ENCODE data around the gene CCT5. TPM values are rescaled to one million over a fixed set of nuclear protein-coding genes. Genes with fewer than 3 reads are reported as not detected.

Gene CCT5
- total RNA-seq: 100 to 1,000 TPM; 151 to 208 (median 180) TPM

DNA sequence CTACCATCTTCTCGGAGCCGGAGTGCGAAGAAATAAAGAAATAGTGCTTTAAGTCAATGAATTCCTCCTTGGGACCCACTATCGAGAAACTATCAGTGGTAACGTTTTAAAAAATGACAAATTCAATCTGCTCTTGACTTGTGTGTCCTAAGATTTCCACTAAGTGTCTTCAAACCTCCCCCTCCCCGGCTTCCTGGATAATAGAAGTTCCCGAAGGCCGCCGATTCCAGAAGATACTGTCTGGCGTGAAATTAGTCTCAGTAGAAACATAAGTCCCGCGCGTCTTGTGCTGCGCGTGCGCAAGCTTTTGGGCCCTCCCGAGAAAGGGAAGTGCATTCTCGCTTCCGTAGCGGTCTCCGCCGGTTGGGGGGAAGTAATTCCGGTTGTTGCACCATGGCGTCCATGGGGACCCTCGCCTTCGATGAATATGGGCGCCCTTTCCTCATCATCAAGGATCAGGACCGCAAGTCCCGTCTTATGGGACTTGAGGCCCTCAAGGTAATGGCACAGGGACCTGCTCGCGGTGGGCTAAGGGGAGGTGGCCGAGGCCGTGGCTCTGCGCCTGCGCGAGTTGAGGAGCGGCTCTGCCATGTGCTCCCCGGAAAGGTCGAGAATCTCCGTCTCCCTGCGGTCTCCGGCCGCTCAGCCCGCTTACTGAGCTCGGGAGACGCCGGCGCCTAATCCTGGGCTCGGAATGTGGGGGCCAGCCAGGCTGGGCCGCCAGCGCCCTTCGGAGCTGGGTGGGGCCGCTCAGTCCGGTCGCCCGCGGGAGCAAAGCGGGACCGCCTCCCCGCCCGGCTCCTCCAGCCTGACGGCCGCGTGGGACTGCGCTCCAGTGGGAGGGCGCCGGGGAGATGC is at the start of gene CCT5:
CCT5 (plus strand) TSS at position 333 of the 858 bp plus-strand sequence; CDS start at position 394, 61 bp downstream.
- Histone ChIP-seq H3K4me1 (peaks cover 0 to 16% of the 10 kb centered on the region in 2 donors), H3K27ac (peak within 1 kb of the TSS; percentile 92 to 97), H3K27me3 (no peaks in the 10 kb centered on the region), H3K36me3 (no peaks in the 10 kb centered on the region), H3K9me3 (no peaks in the 10 kb centered on the region), H3K4me3 (peak within 1 kb of the TSS; percentile 83 to 95 (median 93))
- peak; percentile 90 to 91 for DNase-seq (ENCODE audit: low spot score in 2 of 2)
- TF ChIP-seq POLR2AphosphoS5 (IDR thresholded peaks at IDR 0.05): peak; percentile 71 to 75 (median 73)
- TF ChIP-seq POLR2A (IDR thresholded peaks at IDR 0.05): no peak
- TF ChIP-seq, protein P1, sequence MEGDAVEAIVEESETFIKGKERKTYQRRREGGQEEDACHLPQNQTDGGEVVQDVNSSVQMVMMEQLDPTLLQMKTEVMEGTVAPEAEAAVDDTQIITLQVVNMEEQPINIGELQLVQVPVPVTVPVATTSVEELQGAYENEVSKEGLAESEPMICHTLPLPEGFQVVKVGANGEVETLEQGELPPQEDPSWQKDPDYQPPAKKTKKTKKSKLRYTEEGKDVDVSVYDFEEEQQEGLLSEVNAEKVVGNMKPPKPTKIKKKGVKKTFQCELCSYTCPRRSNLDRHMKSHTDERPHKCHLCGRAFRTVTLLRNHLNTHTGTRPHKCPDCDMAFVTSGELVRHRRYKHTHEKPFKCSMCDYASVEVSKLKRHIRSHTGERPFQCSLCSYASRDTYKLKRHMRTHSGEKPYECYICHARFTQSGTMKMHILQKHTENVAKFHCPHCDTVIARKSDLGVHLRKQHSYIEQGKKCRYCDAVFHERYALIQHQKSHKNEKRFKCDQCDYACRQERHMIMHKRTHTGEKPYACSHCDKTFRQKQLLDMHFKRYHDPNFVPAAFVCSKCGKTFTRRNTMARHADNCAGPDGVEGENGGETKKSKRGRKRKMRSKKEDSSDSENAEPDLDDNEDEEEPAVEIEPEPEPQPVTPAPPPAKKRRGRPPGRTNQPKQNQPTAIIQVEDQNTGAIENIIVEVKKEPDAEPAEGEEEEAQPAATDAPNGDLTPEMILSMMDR (IDR thresholded peaks at IDR 0.05): peak in 1 of 3 donors; percentile 12
- intact Hi-C loops (cut with DNase I; ENCODE audit: low total_unique reads): no loop called here

DNA sequence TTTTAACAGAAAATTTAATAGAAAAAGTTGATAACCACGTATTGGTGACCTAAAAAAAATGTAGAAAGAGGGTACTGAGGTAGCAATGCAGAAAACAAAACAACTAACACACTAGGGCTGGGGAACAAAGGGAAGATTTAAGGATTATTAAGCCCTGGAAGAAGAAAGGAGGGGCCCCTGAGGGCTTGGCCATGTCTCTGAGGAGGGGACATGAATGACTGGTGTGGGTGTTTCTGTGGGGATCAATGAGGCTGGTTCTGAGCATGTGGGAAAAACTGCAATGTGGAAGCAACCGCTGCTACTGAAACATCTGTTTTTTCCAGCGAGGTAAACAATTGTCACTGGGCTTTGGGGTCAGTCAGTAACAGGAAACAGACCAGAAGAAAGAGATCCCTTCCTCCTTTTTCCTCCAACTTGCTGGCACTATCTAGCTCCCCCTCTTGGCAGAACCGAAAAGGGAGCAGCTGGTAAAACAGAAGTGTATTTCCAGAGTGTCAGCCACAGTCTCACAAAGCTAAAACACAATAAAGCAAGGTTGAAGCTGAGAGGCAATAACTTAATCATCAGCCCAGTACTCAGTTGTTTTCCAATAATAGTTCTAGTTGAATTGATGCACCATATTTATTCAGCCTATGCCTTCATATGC is 48.7 kb upstream of the CCT5 start:
- Histone ChIP-seq H3K4me1 (no peaks in the 10 kb centered on the region), H3K27me3 (no peaks in the 10 kb centered on the region), H3K9me3 (peaks cover 5 to 13% of the 10 kb centered on the region in 2 donors), H3K4me3 (no peak overlapping the region), H3K27ac (no peak overlapping the region), H3K36me3 (no peaks in the 10 kb centered on the region)
- DNase-seq (ENCODE audit: low spot score in 2 of 2): no peak
- intact Hi-C loops (cut with DNase I; ENCODE audit: low total_unique reads): no loop called here
- TF ChIP-seq POLR2A (IDR thresholded peaks at IDR 0.05): no peak
- TF ChIP-seq, protein P1 (IDR thresholded peaks at IDR 0.05): no peak
- TF ChIP-seq POLR2AphosphoS5 (IDR thresholded peaks at IDR 0.05): no peak

DNA sequence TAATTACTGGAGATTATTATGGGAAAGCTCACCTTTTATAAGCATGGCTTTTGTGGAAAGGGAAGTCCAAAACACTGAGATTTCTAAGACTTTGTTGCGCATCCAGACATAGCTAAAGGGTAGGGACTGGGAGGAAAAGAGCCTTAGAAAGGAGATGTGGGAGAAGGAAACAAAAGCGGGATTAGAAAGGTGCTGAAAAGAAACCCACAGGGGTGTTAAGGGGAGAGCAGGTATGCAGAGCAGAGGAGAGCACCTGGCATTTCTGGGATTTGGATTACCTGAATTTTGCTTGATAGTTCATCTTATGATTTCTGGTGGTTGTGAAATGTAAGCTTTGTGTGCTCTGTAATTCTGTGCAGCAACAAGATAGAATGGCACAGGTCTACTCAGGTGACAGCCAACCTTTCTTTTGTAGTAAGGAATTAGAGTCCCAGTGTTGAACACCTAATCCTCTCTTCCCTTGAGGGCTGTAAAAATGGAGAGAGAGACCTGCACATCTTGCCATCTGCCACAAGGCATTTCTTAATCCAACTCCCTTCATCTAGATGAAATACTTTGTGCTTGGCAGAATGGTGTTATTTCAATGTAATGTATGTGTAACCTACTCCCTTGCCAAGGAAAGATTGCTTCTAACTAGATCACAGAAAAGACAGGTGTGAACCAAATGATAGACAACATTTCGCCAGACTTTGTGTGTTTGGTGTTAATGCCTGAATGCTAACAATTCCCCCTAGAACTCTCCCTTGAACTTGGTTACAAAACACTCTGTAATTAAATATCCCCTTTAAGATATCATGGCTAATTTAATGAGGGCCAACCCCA is 47.8 kb upstream of the CCT5 start:
- intact Hi-C loops (cut with DNase I; ENCODE audit: low total_unique reads): no loop called here

DNA sequence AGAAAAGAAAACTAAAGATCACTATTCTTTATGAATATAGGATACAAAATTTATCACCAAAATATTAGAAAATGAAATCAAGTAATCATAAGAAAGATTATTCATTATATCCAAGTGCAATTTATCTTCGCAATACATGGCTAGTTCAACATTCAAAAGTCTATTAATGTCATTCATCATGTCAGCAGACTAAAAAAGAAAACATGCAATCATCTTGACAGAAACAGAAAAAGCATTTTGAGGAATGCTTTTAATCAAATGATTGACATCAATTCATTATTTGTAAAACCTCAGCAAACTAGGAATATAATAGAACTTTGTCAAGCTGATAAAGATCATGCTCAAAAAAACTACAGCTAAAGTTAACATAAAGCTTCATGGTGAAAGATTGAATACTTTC is 41.1 kb upstream of the CCT5 start:
- Histone ChIP-seq H3K27me3 (no peaks in the 10 kb centered on the region), H3K9me3 (no peaks in the 10 kb centered on the region), H3K4me1 (no peaks in the 10 kb centered on the region), H3K27ac (no peak overlapping the region), H3K36me3 (no peaks in the 10 kb centered on the region), H3K4me3 (no peak overlapping the region)
- DNase-seq (ENCODE audit: low spot score in 2 of 2): no peak
- intact Hi-C loops (cut with DNase I; ENCODE audit: low total_unique reads): no loop called here
- TF ChIP-seq POLR2AphosphoS5 (IDR thresholded peaks at IDR 0.05) (no peak), POLR2A (IDR thresholded peaks at IDR 0.05) (no peak)

More for the DNA sequence above, 47.8 kb upstream of the CCT5 start:
- Histone ChIP-seq H3K9me3 (peaks cover 0 to 13% of the 10 kb centered on the region in 2 donors), H3K36me3 (no peaks in the 10 kb centered on the region), H3K4me1 (no peaks in the 10 kb centered on the region), H3K4me3 (no peak overlapping the region), H3K27ac (no peak overlapping the region), H3K27me3 (no peaks in the 10 kb centered on the region)
- TF ChIP-seq POLR2A (IDR thresholded peaks at IDR 0.05) (no peak), POLR2AphosphoS5 (IDR thresholded peaks at IDR 0.05) (no peak)
- TF ChIP-seq, protein P1 (IDR thresholded peaks at IDR 0.05): no peak
- no peak for DNase-seq (ENCODE audit: low spot score in 2 of 2)

DNA sequence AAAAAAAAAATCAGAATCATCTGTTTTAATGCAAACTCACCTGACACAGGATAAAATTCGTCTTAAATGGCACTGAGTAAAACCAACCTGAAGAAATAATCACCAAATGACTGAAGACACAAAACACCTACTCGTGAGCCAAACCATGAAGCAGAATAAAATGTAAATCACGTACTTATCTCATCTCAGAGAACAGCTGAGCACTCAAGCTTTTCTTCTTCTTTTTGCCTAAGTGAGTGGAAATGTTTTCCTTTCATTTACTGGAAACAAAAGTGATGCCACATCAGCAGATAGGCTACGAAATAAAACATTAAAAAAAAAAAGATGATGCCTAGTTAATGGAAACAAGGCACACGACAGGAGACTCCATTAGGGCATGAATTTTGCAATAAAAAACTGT is 36.8 kb upstream of the CCT5 start:
- Histone ChIP-seq H3K4me1 (no peaks in the 10 kb centered on the region), H3K27me3 (no peaks in the 10 kb centered on the region), H3K4me3 (no peak overlapping the region), H3K9me3 (no peaks in the 10 kb centered on the region), H3K36me3 (no peaks in the 10 kb centered on the region), H3K27ac (no peak overlapping the region)
- intact Hi-C loops (cut with DNase I; ENCODE audit: low total_unique reads): no loop called here
- no peak for DNase-seq (ENCODE audit: low spot score in 2 of 2)
- TF ChIP-seq POLR2A (IDR thresholded peaks at IDR 0.05) (no peak), POLR2AphosphoS5 (IDR thresholded peaks at IDR 0.05) (no peak)
- TF ChIP-seq, protein P1 (IDR thresholded peaks at IDR 0.05): no peak
